IPS DF 19.7 (cell line): ENCODE data around the gene BTK.
A peak's percentile ranks its signal among the peaks of the same experiment; 100 is the strongest.

Experiments
- DNase-seq: peaks from one replicate; pipeline ENCODE4 v3.0.0-alpha.2; 2013; ENCODE audit warnings: low read depth, low spot score

The BTK gene

DNA sequence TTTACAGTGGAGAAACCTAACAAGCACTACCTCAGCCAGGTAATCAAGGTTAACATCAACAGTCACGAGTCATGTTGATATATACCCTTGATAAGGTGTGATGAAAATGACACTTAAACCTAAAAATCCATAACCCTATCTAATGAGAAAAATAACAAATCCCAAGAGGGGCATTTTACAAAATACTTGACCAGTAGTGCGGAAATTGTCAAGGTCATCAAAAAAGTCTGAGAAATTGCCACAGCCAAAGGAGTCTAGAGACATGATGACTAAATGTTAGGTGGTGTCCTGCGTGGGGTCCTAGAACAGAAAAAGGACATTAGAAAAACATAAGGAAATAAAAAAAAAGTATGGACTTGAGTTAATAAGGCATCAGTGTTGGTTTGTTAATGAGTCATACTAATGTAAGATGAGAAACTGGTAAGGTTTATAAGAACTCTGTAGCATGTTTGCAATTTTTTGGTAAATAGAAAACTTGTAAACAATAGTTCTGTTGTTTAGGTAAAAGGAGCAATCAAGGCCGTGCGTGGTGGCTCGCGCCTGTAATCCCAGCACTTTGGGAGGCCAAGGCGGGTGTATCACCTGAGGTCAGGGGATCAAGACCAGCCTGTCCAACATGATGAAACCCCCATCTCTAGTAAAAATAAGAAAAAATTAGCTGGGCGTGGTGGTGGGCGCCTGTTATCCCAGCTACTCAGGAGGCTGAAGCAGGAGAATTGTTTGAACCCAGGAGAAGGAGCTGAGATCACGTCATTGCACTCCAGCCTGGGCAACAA is 7.7 kb upstream of the BTK start:
- no peak for DNase-seq

DNA sequence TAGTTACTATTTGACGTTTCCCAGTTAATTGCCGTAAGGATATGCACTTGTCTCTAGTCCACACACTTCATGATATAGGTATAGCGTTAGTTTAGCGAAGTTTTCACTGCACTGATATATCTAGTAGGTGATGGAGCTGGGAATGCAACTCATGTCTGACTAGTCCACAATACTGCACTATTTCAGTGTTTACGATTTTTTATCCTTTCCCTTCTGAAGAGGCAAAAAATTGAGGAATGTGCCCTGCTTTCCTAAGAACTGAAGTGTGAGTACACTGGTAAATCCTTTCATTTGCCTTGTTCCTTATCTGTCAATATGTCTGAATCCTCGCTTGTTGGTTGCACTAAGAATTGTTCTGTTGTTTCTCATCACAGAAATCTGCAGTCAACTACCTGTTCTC is 5.8 kb upstream of the BTK start:
- DNase-seq: no peak

DNA sequence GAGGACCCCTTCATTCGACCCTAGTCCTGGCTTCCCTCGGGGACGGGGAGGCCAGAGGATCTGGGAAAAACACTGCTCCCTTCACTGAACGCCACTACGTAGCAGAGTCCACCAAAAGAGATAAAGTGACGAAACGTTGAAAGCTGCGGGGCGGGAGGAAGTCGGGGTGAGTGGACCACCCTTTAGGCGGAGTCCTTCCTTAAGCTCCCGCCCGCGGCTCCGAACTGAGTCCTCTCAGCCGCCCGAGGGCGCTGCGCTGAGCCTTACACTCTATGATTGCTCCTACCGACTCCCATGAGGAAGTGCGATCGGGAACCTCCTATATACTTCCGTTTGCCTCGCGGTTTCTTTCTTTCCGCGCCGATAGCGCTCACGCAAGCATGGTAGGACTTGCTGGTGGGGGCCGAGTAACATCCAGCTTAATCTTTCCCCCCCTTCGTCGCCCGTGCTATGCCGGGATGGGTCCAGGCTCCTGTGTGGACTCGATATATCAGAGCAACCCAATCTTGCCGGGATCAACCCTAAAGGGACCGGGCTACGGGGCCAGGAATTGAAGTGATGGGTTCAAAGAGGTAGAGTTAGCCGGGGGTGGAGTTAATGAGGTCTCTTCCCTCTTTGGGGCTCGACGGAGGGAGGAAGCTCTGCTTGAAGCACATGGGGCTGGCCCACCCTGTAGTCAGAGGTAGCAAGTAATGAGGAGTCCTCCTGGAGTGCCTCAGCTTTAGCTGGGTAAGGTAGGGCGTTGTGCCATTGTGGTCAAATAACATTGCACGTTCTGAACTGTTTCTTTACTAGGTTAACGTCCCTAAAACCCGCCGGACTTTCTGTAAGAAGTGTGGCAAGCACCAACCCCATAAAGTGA is 4.9 kb upstream of the BTK start, which contains the start of gene RPL36A:
Gene RPL36A (plus strand): TSS at position 348 of the 862 bp plus-strand sequence. CDS start 33 bp downstream, at position 381.
- peak; percentile 59 for DNase-seq

- no peak for DNase-seq
These were observed 2.6 kb upstream of the BTK start for GRCh38 chrX:101388604-101389003.

DNA sequence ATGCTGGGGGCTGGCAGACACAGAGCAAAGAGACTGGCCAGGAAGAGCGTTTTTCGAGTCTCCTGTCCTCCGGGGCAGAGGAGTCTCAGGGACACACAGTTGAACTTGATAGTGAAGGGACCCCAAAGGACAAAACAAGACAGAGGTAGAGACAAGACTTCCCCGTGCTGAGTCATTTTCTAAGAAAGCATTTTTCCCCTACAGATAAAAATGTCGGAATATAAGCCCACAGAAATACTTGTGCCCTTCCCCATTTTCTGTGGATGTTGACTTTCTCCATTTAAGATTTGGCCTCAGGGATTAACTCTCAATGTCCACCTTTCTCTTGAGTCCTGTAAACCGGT is 523 bp upstream of the BTK start:
- DNase-seq: no peak

GRCh38 chrX:101385026-101385684 is 836 bp downstream of the BTK start:
- DNase-seq: no peak

GRCh38 chrX:101383679-101384205 is 2.2 kb downstream of the BTK start:
- no peak for DNase-seq

- no peak for DNase-seq
These were observed 8.4 kb downstream of the BTK start for GRCh38 chrX:101377547-101377946.

DNA sequence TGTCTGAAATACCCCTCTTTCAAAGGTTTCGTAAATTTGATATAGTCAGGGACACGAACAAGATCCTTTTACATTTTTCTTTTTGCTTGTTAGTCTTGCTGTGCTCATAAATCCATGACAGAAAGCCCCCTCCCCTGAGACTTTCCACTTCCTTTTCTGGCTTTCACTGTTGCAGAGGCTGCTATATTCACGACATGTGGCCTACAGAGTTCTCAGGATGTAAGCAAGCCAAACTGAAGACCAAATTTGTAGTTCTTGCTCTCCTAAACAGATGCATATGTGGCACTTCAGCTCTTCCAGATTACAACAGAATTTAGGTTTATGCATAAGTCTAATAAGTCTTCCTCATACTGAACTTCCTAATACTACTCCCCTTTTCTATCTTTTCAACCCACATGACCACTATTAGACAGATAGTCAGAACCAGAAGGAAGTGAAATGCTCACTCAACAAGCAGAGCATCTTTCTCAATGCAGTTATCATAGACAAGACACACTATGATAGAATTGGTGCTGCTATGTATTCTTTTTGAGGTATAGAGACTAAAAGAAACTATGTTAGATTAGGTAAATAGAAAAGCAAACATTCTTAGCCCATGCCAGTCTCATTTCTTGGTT is 15.0 kb downstream of the BTK start:
- no peak for DNase-seq

- no peak for DNase-seq
These were observed 16.3 kb downstream of the BTK start for GRCh38 chrX:101369687-101370086.

DNA sequence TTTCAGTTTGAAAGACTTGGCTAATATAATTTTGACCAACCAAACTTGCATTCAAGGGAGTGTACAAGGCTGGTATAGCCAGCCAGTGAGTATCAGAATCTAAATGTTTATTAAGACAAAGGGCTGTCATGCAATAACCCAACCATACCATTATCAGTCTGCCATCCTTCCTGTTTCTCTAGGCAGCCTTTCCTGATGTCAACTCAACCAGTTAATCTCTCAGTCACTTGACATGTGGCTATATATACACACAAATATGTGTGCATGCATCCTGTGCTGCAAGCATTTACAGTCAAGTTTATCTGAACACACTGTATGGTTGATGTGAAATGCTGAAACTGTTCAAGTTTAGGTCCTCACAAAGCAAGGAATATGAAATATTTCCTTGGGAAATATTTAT is 17.2 kb downstream of the BTK start:
- no peak for DNase-seq

DNA sequence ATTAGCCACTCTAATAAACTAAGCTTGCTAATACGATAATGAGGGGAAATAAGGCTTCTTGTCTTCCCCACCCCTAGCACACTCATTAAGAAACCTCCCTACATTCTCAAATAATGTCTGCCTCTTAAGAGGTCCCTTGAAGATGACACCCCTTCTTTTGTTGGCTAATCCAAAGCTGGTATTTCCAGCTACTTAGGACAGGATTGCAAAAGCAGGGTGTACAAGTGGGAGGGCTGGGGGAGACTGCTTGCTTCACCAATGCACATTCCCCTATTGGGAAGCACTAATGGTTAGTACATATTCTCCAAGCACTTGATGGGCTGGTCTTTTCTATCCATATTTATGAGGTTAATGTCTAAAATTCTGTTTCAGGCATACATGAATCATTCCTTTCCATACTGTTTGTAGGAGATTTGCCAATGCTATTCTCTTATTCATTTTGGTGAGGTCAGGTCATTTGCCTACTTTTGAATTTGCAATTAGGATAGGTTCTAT is 20.6 kb downstream of the BTK start:
- DNase-seq: no peak

GRCh38 chrX:101362757-101363156 is 23.2 kb downstream of the BTK start:
- no peak for DNase-seq

GRCh38 chrX:101362116-101362515 is 23.9 kb downstream of the BTK start:
- no peak for DNase-seq

- DNase-seq: no peak
These were observed 25.6 kb downstream of the BTK start for GRCh38 chrX:101360390-101360789.

- no peak for DNase-seq
These were observed 26.0 kb downstream of the BTK start for GRCh38 chrX:101359966-101360365.

- DNase-seq: no peak
These were observed 28.7 kb downstream of the BTK start for GRCh38 chrX:101357166-101357795.

GRCh38 chrX:101349193-101349562 is 36.8 kb downstream of the BTK start:
- no peak for DNase-seq

DNA sequence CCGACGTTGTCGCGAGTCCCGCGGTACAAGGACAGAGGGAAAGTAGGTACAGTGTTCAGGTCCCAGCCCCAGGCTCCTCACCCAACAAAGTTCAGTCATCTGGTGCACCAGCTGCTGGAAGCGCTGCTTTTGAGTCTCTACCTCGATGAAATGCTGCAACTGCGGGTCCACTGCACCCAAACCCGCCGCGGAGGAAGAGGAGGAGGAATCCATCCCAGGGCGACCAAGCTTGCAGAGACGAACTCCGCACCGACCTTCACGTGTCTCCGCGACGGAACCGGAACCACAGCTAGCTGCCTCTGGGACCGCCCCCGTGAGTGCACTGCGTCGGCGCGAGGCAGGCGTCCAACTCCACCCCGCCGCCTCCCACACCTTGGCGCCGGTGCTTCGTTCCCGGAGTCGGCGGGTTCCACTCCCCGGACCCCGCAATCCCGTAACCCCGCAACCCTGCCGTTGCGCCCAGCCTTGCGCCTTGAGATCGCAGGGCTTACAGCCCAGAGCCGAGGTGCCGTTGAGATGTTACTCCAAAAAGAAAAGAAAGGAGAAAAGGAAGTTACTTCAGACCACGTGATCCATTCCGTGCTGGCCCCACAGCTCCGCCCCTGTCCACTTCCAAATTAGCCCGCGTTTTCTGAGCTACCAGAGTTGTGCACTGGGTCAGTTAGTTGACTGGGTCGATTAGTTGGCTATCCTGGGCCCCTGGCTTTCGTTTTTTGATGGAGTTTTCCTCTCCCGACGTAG is 37.4 kb downstream of the BTK start, which contains the start of gene TIMM8A:
Gene TIMM8A (minus strand): TSS at position 291 of the 741 bp plus-strand sequence. CDS start 78 bp downstream, at position 213.
- no peak for DNase-seq

- DNase-seq: no peak
These were observed 38.0 kb downstream of the BTK start for GRCh38 chrX:101347859-101348451.
